ENCODE results near the gene HMX2. TPM values are rescaled to one million over a fixed set of nuclear protein-coding genes. Genes with fewer than 3 reads are reported as not detected.

HMX2 gene
- total RNA-seq, 1 experiment from 2014 or later, result not detected

- peaks cover 4 to 13% of the 10 kb centered on the region in 2 experiments for H3K36me3 ChIP-seq (ENCODE audit: control insufficient read depth in 1 of 2, insufficient read depth in 2 of 2, low read length in 2 of 2)
- H3K27me3 ChIP-seq (ENCODE audit: insufficient read depth, low read length), result no peaks in the 10 kb centered on the region
- POLR2A ChIA-PET, result no interaction called here
- DNase-seq (ENCODE audit: low read depth, low spot score) (no peak), ATAC-seq (no peak)
- no peaks in the 10 kb centered on the region for H3K9me2 ChIP-seq (ENCODE audit: insufficient read depth)
- no peak overlapping the region for H3K27ac ChIP-seq (ENCODE audit: low read depth, low read length)
- H3K4me3 ChIP-seq (replicated peaks in 1 of 2; ENCODE audit: low read depth in 1 of 2, low read length in 2 of 2), result no peak overlapping the region
- intact Hi-C loops (cut with micrococcal nuclease), result no loop called here
- RAD21 ChIA-PET (ENCODE audit: low non-redundant PET in 1 of 2, low total read pairs in 2 of 2, uncharacterized antibody in 2 of 2, unreplicated experiment in 2 of 2), result no interaction called here
- no peak for TF ChIP-seq JUND (IDR thresholded peaks at IDR 0.05)
- no peak for TF ChIP-seq YY1 (IDR thresholded peaks at IDR 0.05; ENCODE audit: extremely low read depth, insufficient replicate concordance, low read depth, low read length)
- TF ChIP-seq SRF (IDR thresholded peaks at IDR 0.05; ENCODE audit: low read depth), result no peak
- no peak for TF ChIP-seq CBX3 (IDR thresholded peaks at IDR 0.05; ENCODE audit: low read depth)
- TF ChIP-seq REST (IDR thresholded peaks at IDR 0.05; ENCODE audit: low read depth), result no peak
- no peak for TF ChIP-seq CEBPB (IDR thresholded peaks at IDR 0.05; ENCODE audit: low read depth)
- TF ChIP-seq EZH2 (IDR thresholded peaks at IDR 0.05), result no peak
- TF ChIP-seq MAX (IDR thresholded peaks at IDR 0.05), result no peak
- no peak for TF ChIP-seq FOSL1 (IDR thresholded peaks at IDR 0.05; ENCODE audit: low read depth)
- no peak for TF ChIP-seq ZFX (IDR thresholded peaks at IDR 0.05)
- TF ChIP-seq ZNF274 (IDR thresholded peaks at IDR 0.05; ENCODE audit: low read depth, low read length), result no peak
- no peak for TF ChIP-seq POLR2AphosphoS5 (IDR thresholded peaks at IDR 0.05; ENCODE audit: low read depth, low read length)
- no peak for TF ChIP-seq SP1 (IDR thresholded peaks at IDR 0.05; ENCODE audit: low read depth)
- no peak for TF ChIP-seq ATF3 (IDR thresholded peaks at IDR 0.05)
- TF ChIP-seq EZH2phosphoT487 (IDR thresholded peaks at IDR 0.05; ENCODE audit: borderline replicate concordance), result no peak
- no peak for TF ChIP-seq POLR2A (IDR thresholded peaks at IDR 0.05; ENCODE audit: borderline replicate concordance, extremely low read depth, insufficient read depth, insufficient read length)
- no peak for TF ChIP-seq RAD21 (IDR thresholded peaks at IDR 0.05; ENCODE audit: low read depth)
- TF ChIP-seq TCF7L2 (IDR thresholded peaks at IDR 0.05; ENCODE audit: borderline replicate concordance, extremely low read depth, insufficient read depth, insufficient read length), result no peak
- no peak for TF ChIP-seq SIN3A (IDR thresholded peaks at IDR 0.05; ENCODE audit: low read depth)
- TF ChIP-seq EGR1 (IDR thresholded peaks at IDR 0.05; ENCODE audit: low read depth), result no peak
- CTCF ChIA-PET, result no interaction called here
- no peaks in the 10 kb centered on the region; the same call in 1 of the 2 replicates for H4K20me1 ChIP-seq (ENCODE audit: insufficient read depth)
- H2AFZ ChIP-seq (ENCODE audit: low read depth, low read length, poor library complexity, severe bottlenecking), result no peak overlapping the region
- H3K79me2 ChIP-seq (ENCODE audit: insufficient read depth, low read length), result peaks cover 19% of the 10 kb centered on the region
- H3K9ac ChIP-seq (ENCODE audit: low read length), result no peak overlapping the region
- H3K4me1 ChIP-seq (ENCODE audit: control insufficient read depth in 1 of 2, insufficient read depth in 2 of 2, low read length in 2 of 2), result peaks cover 8 to 17% of the 10 kb centered on the region in 2 experiments; a peak in 3 of 4 replicates
- H3K4me2 ChIP-seq (ENCODE audit: low read length), result no peak overlapping the region
- no peaks in the 10 kb centered on the region for H3K9me3 ChIP-seq (ENCODE audit: control insufficient read depth in 1 of 2, insufficient read depth in 1 of 2, low read depth in 1 of 2, low read length in 2 of 2)
- BruUV-seq (replicated peaks), result no TSS peak
Measured at GRCh38 chr10:123150986-123151736, 3.2 kb downstream of the HMX2 start.
